ENCODE data around the gene CEP72. TPM values are rescaled to one million over a fixed set of nuclear protein-coding genes. Genes with fewer than 3 reads are reported as not detected.

Gene CEP72
- polyA plus RNA-seq, 1 of the 3 experiments (the other 2 are of a cell fraction) = 4.4 TPM

DNA sequence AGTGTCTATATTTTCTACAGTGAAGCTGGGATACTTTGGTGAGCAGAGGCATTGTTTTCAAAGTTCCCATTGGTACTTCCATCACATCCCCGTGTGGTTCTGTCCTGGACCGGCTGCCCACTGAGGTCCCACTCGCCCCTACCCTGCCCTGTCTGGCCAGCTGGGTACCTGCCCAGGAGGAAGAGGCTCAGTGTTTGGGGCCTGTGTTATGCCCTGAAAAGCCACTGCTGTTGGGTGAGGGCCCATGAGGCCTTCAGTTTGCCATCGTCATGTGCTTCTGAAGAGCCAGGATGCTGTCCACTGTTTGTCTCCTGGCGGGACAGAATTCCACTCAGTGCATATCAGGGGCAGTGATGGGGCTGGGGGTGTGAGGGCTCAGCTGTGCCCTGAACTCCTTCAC, 2.6 kb upstream of the CEP72 start (continued):
- no peak for TF ChIP-seq EP300 (IDR thresholded peaks at IDR 0.05; ENCODE audit: borderline replicate concordance in 1 of 2, low read depth in 1 of 2, low read length in 1 of 2)
- TF ChIP-seq SIN3A (IDR thresholded peaks at IDR 0.05; ENCODE audit: borderline replicate concordance, low read depth, low read length) = no peak

DNA sequence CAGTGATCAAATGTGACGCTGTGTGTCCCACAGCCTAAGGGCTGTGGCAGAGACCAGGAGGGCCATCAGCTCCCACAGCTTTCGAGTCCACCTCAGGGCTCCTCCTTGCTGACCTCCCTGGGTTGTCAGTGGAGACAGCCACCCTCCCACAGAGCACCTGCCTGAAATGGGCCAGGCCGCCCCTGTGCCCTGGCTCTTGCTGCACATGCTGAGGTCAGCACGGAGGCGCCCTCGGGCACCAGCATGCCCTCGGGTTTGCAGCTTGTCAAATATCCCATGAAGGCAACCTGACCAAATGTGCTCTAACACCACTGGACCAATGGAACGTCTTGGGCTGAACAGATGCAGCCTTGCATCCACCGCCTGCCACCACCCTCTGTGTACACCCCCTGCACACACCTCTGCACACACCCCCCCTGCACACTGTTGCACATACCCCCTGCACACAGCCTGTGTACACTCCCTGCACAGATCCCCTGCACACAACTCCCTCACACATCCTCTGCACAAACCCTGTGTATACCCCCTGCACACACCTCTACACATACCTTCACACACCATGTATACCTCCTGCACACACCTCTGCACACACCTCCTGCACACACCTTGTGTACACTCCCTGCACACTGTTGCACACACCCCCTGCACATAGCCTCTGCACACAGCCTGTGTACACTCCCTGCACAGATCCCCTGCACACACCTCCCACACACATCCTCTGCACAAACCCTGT, 2.0 kb upstream of the CEP72 start:
- ChIA-PET POLR2A (no interaction called here), CTCF (interaction anchor here (1.2 kb wide), 1 partner anchor 14 kb away, joined by 5 read pairs; no protein-coding TSS in a partner anchor)
- H2AFZ ChIP-seq (ENCODE audit: low read depth) = no peak overlapping the region
- H4K20me1 ChIP-seq (ENCODE audit: insufficient read depth) = no peaks in the 10 kb centered on the region
- no peaks in the 10 kb centered on the region for H3K27me3 ChIP-seq (ENCODE audit: insufficient read depth)
- H3F3A ChIP-seq (replicated peaks; ENCODE audit: insufficient read depth) = no peaks in the 10 kb centered on the region
- H3K4me1 ChIP-seq (ENCODE audit: control insufficient read depth in 1 of 2, insufficient read depth in 2 of 2, low read depth in 1 of 2, low read length in 1 of 2) = peaks cover 0 to 10% of the 10 kb centered on the region in 2 experiments; a peak in 1 of 4 replicates
- peaks cover 28% of the 10 kb centered on the region for H3K79me2 ChIP-seq (ENCODE audit: insufficient read depth)
- no peaks in the 10 kb centered on the region; the same call in 1 of the 2 replicates for H3K9me3 ChIP-seq
- H3K27ac ChIP-seq (ENCODE audit: low read depth in 2 of 2, low read length in 1 of 2) = no peak overlapping the region
- H3K4me3 ChIP-seq (ENCODE audit: low read depth in 2 of 2, low read length in 1 of 2) = no peak overlapping the region
- DNase-seq = no peak
- no peaks in the 10 kb centered on the region for H3K36me3 ChIP-seq (replicated peaks in 1 of 2; ENCODE audit: control insufficient read depth in 1 of 2, insufficient read depth in 2 of 2, low read length in 1 of 2)
- no peaks in the 10 kb centered on the region for H3K9me2 ChIP-seq
- no peak for TF ChIP-seq REST (IDR thresholded peaks at IDR 0.05; ENCODE audit: low read depth, low read length)
- no peak for TF ChIP-seq GABPA (IDR thresholded peaks at IDR 0.05; ENCODE audit: low read depth)
- TF ChIP-seq RFX5 (IDR thresholded peaks at IDR 0.05; ENCODE audit: low read length) = no peak
- TF ChIP-seq SIN3A (IDR thresholded peaks at IDR 0.05; ENCODE audit: borderline replicate concordance, low read depth, low read length) = no peak
- no peak for TF ChIP-seq SMC3 (IDR thresholded peaks at IDR 0.05; ENCODE audit: low read depth, low read length)
- TF ChIP-seq, protein P1, sequence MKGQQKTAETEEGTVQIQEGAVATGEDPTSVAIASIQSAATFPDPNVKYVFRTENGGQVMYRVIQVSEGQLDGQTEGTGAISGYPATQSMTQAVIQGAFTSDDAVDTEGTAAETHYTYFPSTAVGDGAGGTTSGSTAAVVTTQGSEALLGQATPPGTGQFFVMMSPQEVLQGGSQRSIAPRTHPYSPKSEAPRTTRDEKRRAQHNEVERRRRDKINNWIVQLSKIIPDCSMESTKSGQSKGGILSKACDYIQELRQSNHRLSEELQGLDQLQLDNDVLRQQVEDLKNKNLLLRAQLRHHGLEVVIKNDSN (IDR thresholded peaks at IDR 0.05; ENCODE audit: borderline replicate concordance, low read depth) = no peak
- no peak for TF ChIP-seq RXRA (IDR thresholded peaks at IDR 0.05; ENCODE audit: borderline replicate concordance, low read depth)
- TF ChIP-seq CHD2 (IDR thresholded peaks at IDR 0.05; ENCODE audit: low read length, partially characterized antibody) = no peak
- no peak for TF ChIP-seq ZBTB33 (IDR thresholded peaks at IDR 0.05; ENCODE audit: borderline replicate concordance, low read depth)
- no peak for TF ChIP-seq YY1 (IDR thresholded peaks at IDR 0.05; ENCODE audit: low read depth)
- TF ChIP-seq MAX (IDR thresholded peaks at IDR 0.05; ENCODE audit: low read depth) = no peak
- TF ChIP-seq RCOR1 (IDR thresholded peaks at IDR 0.05; ENCODE audit: low read length) = no peak
- no peak for TF ChIP-seq USF2 (IDR thresholded peaks at IDR 0.05; ENCODE audit: borderline replicate concordance, low read depth, low read length)
- no peak for TF ChIP-seq MEF2A (IDR thresholded peaks at IDR 0.05; ENCODE audit: borderline replicate concordance, low read depth)
- TF ChIP-seq MXI1 (IDR thresholded peaks at IDR 0.05; ENCODE audit: low read depth, low read length) = no peak
- TF ChIP-seq NFIC (IDR thresholded peaks at IDR 0.05; ENCODE audit: borderline replicate concordance) = no peak
- no peak for TF ChIP-seq EZH2phosphoT487 (IDR thresholded peaks at IDR 0.05; ENCODE audit: borderline replicate concordance, low read depth)
- WGBS (ENCODE audit: low lambda C conversion rate) = no CpG with 5 or more reads among the region's 9 CpGs
- no peak overlapping the region for H3K9ac ChIP-seq
- H3K4me2 ChIP-seq = no peak overlapping the region

Measured in SK-N-SH (cell line).